Measurements from ENCODE around the gene TESK2. TPM values are rescaled to one million over a fixed set of nuclear protein-coding genes. Genes with fewer than 3 reads are reported as not detected.

The TESK2 gene
- total RNA-seq, 1 experiment from 2014 or later: 5.0 TPM

DNA sequence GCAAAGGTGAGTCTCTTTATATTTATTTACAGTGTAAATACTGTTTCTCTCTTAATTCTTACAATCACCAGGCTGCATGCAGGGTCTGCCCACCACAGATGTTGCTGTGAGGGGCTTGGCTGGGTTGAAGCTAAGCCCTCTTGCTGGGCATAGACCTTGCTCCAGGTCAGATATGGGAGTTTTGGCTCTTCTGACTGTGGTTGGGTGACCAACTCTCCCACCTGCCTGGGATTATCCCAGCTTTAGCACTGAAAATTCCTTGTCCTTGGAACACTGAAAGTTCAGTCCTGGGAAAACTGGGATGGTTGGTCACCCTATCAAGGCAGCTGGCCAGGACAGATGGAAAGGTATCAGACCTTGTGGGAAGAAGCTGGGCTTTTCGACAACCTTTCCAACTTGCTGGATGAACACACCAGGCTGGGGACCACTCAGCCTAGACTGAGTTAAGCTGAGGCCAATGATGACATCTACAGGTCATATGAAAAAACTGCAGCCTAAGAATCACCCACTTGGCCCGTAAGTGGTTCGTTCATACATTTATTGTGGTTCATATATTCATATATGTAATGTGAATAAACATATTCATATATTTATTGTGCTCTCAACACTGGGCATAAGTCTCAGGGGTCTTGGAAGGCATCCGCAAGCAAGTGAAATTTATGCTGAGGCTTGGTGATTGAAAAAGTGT, 190.8 kb downstream of the TESK2 start:
- peaks cover 10 to 21% of the 10 kb centered on the region in 2 experiments for H3K4me1 ChIP-seq (ENCODE audit: control insufficient read depth in 1 of 2, insufficient read depth in 2 of 2, low read length in 2 of 2)
- BruUV-seq (replicated peaks): no TSS peak
- DNase-seq (ENCODE audit: low read depth, low spot score) (peak; percentile 51), ATAC-seq (peak; percentile 33)
- no peaks in the 10 kb centered on the region for H3K9me2 ChIP-seq (ENCODE audit: insufficient read depth)
- no peaks in the 10 kb centered on the region for H3K36me3 ChIP-seq (ENCODE audit: control insufficient read depth in 1 of 2, insufficient read depth in 2 of 2, low read length in 2 of 2)
- no peak for TF ChIP-seq EZH2 (IDR thresholded peaks at IDR 0.05)
- no peak for TF ChIP-seq ZBTB33 (IDR thresholded peaks at IDR 0.05; ENCODE audit: extremely low read depth, insufficient replicate concordance, low read length)
- TF ChIP-seq RAD21 (IDR thresholded peaks at IDR 0.05; ENCODE audit: low read depth): peak; percentile 95
- TF ChIP-seq, protein P1, sequence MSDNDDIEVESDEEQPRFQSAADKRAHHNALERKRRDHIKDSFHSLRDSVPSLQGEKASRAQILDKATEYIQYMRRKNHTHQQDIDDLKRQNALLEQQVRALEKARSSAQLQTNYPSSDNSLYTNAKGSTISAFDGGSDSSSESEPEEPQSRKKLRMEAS (IDR thresholded peaks at IDR 0.05): no peak
- TF ChIP-seq POLR2AphosphoS5 (IDR thresholded peaks at IDR 0.05; ENCODE audit: low read depth, low read length): no peak
- TF ChIP-seq CTCF (IDR thresholded peaks at IDR 0.05 in 2 of 3, conservative IDR thresholded peaks at IDR 0.05 in 1 of 3; ENCODE audit: borderline replicate concordance in 1 of 3, insufficient read depth in 1 of 3, low read depth in 2 of 3, low read length in 2 of 3): peak; percentile 68 to 86 (median 82)
- no peak for TF ChIP-seq ELF1 (IDR thresholded peaks at IDR 0.05; ENCODE audit: borderline replicate concordance, low read depth)
- no peak for TF ChIP-seq ZFX (IDR thresholded peaks at IDR 0.05)
- POLR2A ChIA-PET: interaction anchor here (0.9 to 1.0 kb wide), 2 partner anchors 282 to 286 kb away, joined by 3 read pairs; no protein-coding TSS in a partner anchor
- H3K9me3 ChIP-seq (ENCODE audit: control insufficient read depth in 1 of 2, insufficient read depth in 1 of 2, low read depth in 1 of 2, low read length in 2 of 2): no peaks in the 10 kb centered on the region
- RAD21 ChIA-PET (ENCODE audit: low non-redundant PET in 1 of 2, low total read pairs in 2 of 2, uncharacterized antibody in 2 of 2, unreplicated experiment in 2 of 2): interaction anchor here (1.2 to 2.2 kb wide), 3 partner anchors 282 to 286 kb away, joined by 5 to 9 read pairs (median 5); no protein-coding TSS in a partner anchor
- H3K79me2 ChIP-seq (ENCODE audit: insufficient read depth, low read length): no peaks in the 10 kb centered on the region
- H3K9ac ChIP-seq (ENCODE audit: low read length): no peak overlapping the region
- CTCF ChIA-PET: interaction anchor here (7.8 kb wide), 1 partner anchor 284 kb away, joined by 214 read pairs; the partner anchor contains the start of genes HECTD3 and UROD
- no peaks in the 10 kb centered on the region for H3K27me3 ChIP-seq (ENCODE audit: insufficient read depth, low read length)
- no peak overlapping the region for H3K4me3 ChIP-seq (replicated peaks in 1 of 2; ENCODE audit: low read depth in 1 of 2, low read length in 2 of 2)
- peak overlapping the region; percentile 30; the same call in 1 of the 2 replicates for H3K4me2 ChIP-seq (ENCODE audit: low read length)
- H2AFZ ChIP-seq (ENCODE audit: low read depth, low read length, poor library complexity, severe bottlenecking): no peak overlapping the region
- intact Hi-C loops (cut with micrococcal nuclease): loop anchor here (1.0 to 5.0 kb wide), 6 partner anchors 272 to 568 kb away; partner anchors contain the start of gene RNU5D-1
- H3K27ac ChIP-seq (ENCODE audit: low read depth, low read length): no peak overlapping the region
- no peaks in the 10 kb centered on the region for H4K20me1 ChIP-seq (ENCODE audit: insufficient read depth)
